AG04449 (cell line): Measurements from ENCODE around the gene UPB1.
A peak's percentile ranks its signal among the peaks of the same experiment; 100 is the strongest.

ENCODE experiments used
- CTCF ChIA-PET: fragments of 350-600 bp; formaldehyde crosslinking; extraction: SDS; loops from one replicate; lab custom pipeline; 2021; ENCODE audit warnings: antibody characterized with exemption; lab: Yijun Ruan, JAX
- POLR2A ChIA-PET: fragments of 400-600, 350-600 bp; formaldehyde crosslinking; extraction: SDS; loops from one replicate; lab custom pipeline; 2020; ENCODE audit warnings: antibody characterized with exemption, inconsistent platforms; lab: Yijun Ruan, JAX
- DNase-seq: peaks from one replicate; pipeline ENCODE4 v3.0.0-alpha.2; 2010; ENCODE audit warnings: low read depth, low spot score
- H3K4me3 ChIP-seq: 2 replicates; pipeline ENCODE4 v1.5.1; 2011; ENCODE audit warnings: low read depth, mild to moderate bottlenecking, control low read depth, low read length
- CTCF ChIP-seq: IDR thresholded peaks from one replicate; pipeline ENCODE4 v1.5.1; 2011; ENCODE audit warnings: mild to moderate bottlenecking, moderate library complexity, low read length, control low read depth, inconsistent platforms; ENCODE audit not compliant: insufficient read depth; ENCODE audit errors: missing control alignments

The UPB1 gene

GRCh38 chr22:24492391-24492790 lies 2.7 kb upstream of the UPB1 start:
- H3K4me3 ChIP-seq = no peak overlapping the region
- no peak for TF ChIP-seq CTCF
- POLR2A ChIA-PET = no interaction called here
- DNase-seq = no peak
- CTCF ChIA-PET = interaction anchor here (1.0 to 1.2 kb wide), 3 partner anchors 9 to 10 kb away, joined by 3 read pairs; no protein-coding TSS in a partner anchor

DNA sequence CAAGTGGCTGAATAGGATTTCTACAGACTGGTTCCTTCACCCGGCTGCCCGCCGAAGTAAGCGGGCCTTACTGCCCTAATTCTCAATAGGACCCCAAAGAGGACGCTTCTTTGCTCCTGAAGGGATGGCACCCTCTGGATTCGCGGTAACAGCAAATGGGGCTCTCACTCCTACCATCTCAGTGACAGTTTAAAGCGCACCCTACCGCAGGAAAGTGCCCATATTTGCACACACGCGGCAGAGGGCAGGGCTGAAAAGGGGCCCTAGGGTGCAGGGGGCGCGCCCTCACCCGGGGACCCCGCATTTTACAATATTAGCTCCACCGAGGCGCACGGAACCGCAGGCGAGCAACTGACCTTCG lies 985 bp upstream of the UPB1 start:
- no peak for TF ChIP-seq CTCF
- H3K4me3 ChIP-seq = peak overlapping the region; percentile 34; the same call in 1 of the 2 replicates
- no peak for DNase-seq
- ChIA-PET CTCF (no interaction called here), POLR2A (no interaction called here)

- DNase-seq = no peak
- ChIA-PET CTCF (interaction anchor here (1.0 to 4.2 kb wide), 2 partner anchors 12 to 88 kb away, joined by 3 to 16 read pairs; no protein-coding TSS in a partner anchor), POLR2A (no interaction called here)
- H3K4me3 ChIP-seq = no peak overlapping the region
- TF ChIP-seq CTCF = no peak
Observed at GRCh38 chr22:24495365-24495675, 188 bp downstream of the UPB1 start.

DNA sequence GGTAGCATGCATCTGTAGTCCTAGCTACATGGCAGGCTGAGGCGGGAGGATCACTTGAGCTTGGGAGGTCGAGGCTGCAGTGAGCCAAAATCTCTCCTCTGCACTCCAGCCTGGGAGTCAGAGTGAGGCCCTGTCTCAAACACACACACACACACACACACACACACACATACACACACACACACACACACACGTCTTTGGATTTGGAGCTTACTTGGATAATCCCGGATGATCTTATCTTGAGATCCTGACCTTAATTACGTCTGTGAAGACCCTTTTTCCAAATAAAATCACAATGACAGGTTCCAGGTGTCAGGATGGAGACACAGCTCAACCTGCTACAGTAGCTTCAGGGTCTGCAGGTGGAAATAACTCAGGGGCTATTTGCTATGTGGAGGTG lies 1.1 kb downstream of the UPB1 start:
- H3K4me3 ChIP-seq = no peak overlapping the region
- ChIA-PET CTCF (interaction anchor here (0.6 to 4.2 kb wide), 5 partner anchors 11 to 26 kb away, joined by 3 to 16 read pairs (median 3); no protein-coding TSS in a partner anchor), POLR2A (no interaction called here)
- TF ChIP-seq CTCF = no peak
- DNase-seq = no peak

GRCh38 chr22:24496661-24497060 lies 1.5 kb downstream of the UPB1 start:
- ChIA-PET POLR2A (no interaction called here), CTCF (interaction anchor here (0.6 to 4.2 kb wide), 6 partner anchors 11 to 65 kb away, joined by 3 to 16 read pairs (median 3); no protein-coding TSS in a partner anchor)
- DNase-seq = no peak
- no peak for TF ChIP-seq CTCF
- no peak overlapping the region for H3K4me3 ChIP-seq

- ChIA-PET CTCF (interaction anchor here (1.5 to 4.2 kb wide), 3 partner anchors 9 to 24 kb away, joined by 3 to 16 read pairs (median 5); no protein-coding TSS in a partner anchor), POLR2A (no interaction called here)
- no peak for TF ChIP-seq CTCF
- no peak for DNase-seq
- H3K4me3 ChIP-seq = no peak overlapping the region
Observed at GRCh38 chr22:24497841-24498258, 2.7 kb downstream of the UPB1 start.
